Measurements from ENCODE around the gene RAB11FIP4.

DNA sequence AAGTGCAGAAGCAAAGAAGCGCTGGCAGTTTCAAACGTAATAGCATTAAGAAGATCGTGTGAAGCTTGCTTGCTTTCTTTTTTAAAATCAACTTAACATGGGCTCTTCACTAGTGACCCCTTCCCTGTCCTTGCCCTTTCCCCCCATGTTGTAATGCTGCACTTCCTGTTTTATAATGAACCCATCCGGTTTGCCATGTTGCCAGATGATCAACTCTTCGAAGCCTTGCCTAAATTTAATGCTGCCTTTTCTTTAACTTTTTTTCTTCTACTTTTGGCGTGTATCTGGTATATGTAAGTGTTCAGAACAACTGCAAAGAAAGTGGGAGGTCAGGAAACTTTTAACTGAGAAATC is 17.4 kb upstream of the RAB11FIP4 start:
- TF ChIP-seq, protein P1, sequence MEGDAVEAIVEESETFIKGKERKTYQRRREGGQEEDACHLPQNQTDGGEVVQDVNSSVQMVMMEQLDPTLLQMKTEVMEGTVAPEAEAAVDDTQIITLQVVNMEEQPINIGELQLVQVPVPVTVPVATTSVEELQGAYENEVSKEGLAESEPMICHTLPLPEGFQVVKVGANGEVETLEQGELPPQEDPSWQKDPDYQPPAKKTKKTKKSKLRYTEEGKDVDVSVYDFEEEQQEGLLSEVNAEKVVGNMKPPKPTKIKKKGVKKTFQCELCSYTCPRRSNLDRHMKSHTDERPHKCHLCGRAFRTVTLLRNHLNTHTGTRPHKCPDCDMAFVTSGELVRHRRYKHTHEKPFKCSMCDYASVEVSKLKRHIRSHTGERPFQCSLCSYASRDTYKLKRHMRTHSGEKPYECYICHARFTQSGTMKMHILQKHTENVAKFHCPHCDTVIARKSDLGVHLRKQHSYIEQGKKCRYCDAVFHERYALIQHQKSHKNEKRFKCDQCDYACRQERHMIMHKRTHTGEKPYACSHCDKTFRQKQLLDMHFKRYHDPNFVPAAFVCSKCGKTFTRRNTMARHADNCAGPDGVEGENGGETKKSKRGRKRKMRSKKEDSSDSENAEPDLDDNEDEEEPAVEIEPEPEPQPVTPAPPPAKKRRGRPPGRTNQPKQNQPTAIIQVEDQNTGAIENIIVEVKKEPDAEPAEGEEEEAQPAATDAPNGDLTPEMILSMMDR (IDR thresholded peaks at IDR 0.05), result no peak
- no peak for TF ChIP-seq POLR2AphosphoS5 (IDR thresholded peaks at IDR 0.05)
- no peak for TF ChIP-seq POLR2A (IDR thresholded peaks at IDR 0.05)
